Measurements from ENCODE around the gene VWA3B. TPM values are rescaled to one million over a fixed set of nuclear protein-coding genes. Genes with fewer than 3 reads are reported as not detected.

VWA3B gene
- total and polyA plus RNA-seq, 2 of the 4 experiments (the other 2 are of a cell fraction) = not detected

DNA sequence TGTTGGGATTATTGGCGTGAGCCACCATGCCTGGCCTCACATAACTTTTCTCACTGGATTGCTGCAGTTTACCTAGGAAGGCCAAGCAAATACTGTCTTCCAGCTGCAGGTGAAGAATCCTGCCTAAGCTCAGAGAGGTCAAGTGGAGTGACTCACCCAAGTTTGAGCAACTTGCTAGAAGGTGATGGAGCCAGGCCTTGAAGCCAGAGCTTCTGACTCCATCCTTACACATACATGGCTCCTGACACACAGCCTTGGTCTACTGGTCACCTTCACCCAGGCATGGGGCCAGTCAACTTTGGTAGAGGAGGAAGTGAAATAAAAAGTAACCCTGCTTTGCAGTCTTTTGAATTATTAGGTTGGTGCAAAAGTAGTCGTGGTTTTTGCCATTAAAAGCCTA is 93.5 kb downstream of the VWA3B start:
- dilution Hi-C loops (cut with HindIII; ENCODE audit: low sequenced_read_pairs, unreplicated experiment) = no loop called here
- TF ChIP-seq RFX5 (IDR thresholded peaks at IDR 0.05; ENCODE audit: low read depth, low read length) = no peak
- no peak for TF ChIP-seq MXI1 (IDR thresholded peaks at IDR 0.05; ENCODE audit: borderline replicate concordance, low read depth, low read length)
- TF ChIP-seq MAFK (IDR thresholded peaks at IDR 0.05; ENCODE audit: low read depth, low read length) = no peak
- TF ChIP-seq NFE2L2 (IDR thresholded peaks at IDR 0.05; ENCODE audit: low read depth, low read length) = no peak
- CTCF ChIA-PET = no interaction called here

More for the DNA sequence above, 93.5 kb downstream of the VWA3B start:
- no peak overlapping the region for H3K56ac ChIP-seq (ENCODE audit: extremely low read depth, insufficient read depth, low read length)
- no peak overlapping the region for H3K4me3 ChIP-seq (ENCODE audit: insufficient read depth, low read depth, low read length)
- H4K91ac ChIP-seq (ENCODE audit: insufficient read depth, low read depth, low read length) = no peak overlapping the region
- no peak overlapping the region for H3K14ac ChIP-seq (replicated peaks; ENCODE audit: low read depth, low read length)
- H2BK120ac ChIP-seq (ENCODE audit: low read depth, low read length) = no peak overlapping the region
- intact Hi-C loops (cut with micrococcal nuclease) (no loop called here), in situ Hi-C loops (cut with MboI; ENCODE audit: low sequenced_read_pairs) (no loop called here)
- no peaks in the 10 kb centered on the region for H3K36me3 ChIP-seq (ENCODE audit: control insufficient read depth, insufficient read depth, low read length)
- H4K20me1 ChIP-seq (ENCODE audit: insufficient read depth, low read length) = no peaks in the 10 kb centered on the region
- H2BK20ac ChIP-seq (ENCODE audit: low read depth, low read length) = no peak overlapping the region
- H3K9me1 ChIP-seq (ENCODE audit: insufficient read depth, low read length) = no peaks in the 10 kb centered on the region
- H3K4me2 ChIP-seq (ENCODE audit: low read depth, low read length) = no peak overlapping the region
- no peaks in the 10 kb centered on the region for H3K9me3 ChIP-seq (ENCODE audit: control insufficient read depth, insufficient read depth, low read length)
- no peak for DNase-seq
- H2AK9ac ChIP-seq (replicated peaks; ENCODE audit: low read depth, low read length, poor library complexity) = no peak overlapping the region
- H3K27ac ChIP-seq (ENCODE audit: insufficient read depth, low read length) = no peak overlapping the region
- H2BK5ac ChIP-seq (ENCODE audit: low read depth, low read length, poor library complexity, severe bottlenecking) = no peak overlapping the region
- H3K9ac ChIP-seq (ENCODE audit: low read depth, low read length) = no peak overlapping the region
- no TSS peak for BruUV-seq (replicated peaks)
- H4K5ac ChIP-seq (ENCODE audit: low read depth, low read length) = no peak overlapping the region
- no peak overlapping the region for H2AFZ ChIP-seq (replicated peaks; ENCODE audit: low read length, poor library complexity)
- H3K23ac ChIP-seq (ENCODE audit: low read depth, low read length) = no peak overlapping the region
- H3K27me3 ChIP-seq (ENCODE audit: control insufficient read depth, insufficient read depth, low read length) = peaks cover 24% of the 10 kb centered on the region
- H3K18ac ChIP-seq (ENCODE audit: low read depth, low read length) = no peak overlapping the region
- H3K79me1 ChIP-seq (ENCODE audit: low read depth in 1 of 2, low read length in 2 of 2) = no peaks in the 10 kb centered on the region
- no peak overlapping the region for H2AK5ac ChIP-seq (ENCODE audit: low read depth, low read length)
- POLR2A ChIA-PET (ENCODE audit: unreplicated experiment) = no interaction called here
- no peak overlapping the region for H3K4ac ChIP-seq (ENCODE audit: low read depth, low read length)
- H4K8ac ChIP-seq (ENCODE audit: low read depth in 2 of 2, low read length in 2 of 2) = no peak overlapping the region
- no peaks in the 10 kb centered on the region for H3K4me1 ChIP-seq (ENCODE audit: control insufficient read depth, insufficient read depth, low read length)
- no peak for ATAC-seq (ENCODE audit: low read depth)
- no peak overlapping the region for H2BK15ac ChIP-seq (ENCODE audit: low read depth, low read length)
- 22% methylated on average over 1 of the region's 2 CpGs; no CpG with 5 or more reads in 1 of the 2 experiments for WGBS, 2 experiments (ENCODE audit: extremely low coverage in 2 of 2, insufficient read length in 1 of 2)

All from IMR-90 (cell line).